Bronchial epithelial cell (primary cell): ENCODE data around the gene FAF2. TPM values are rescaled to one million over a fixed set of nuclear protein-coding genes. Genes with fewer than 3 reads are reported as not detected.

Experiments used
- DNase-seq: peaks from one replicate; pipeline ENCODE4 v3.0.0-alpha.2; 2010; ENCODE audit warnings: low read depth
- FAIRE-seq: peaks from 2 replicates; lab custom pipeline; 2011; peaks lifted over from hg19 to GRCh38; lab: Jason Lieb, UNC
- H3K27me3 ChIP-seq: 2 replicates; pipeline ENCODE4 v1.5.1; 2011; ENCODE audit warnings: low read length; ENCODE audit not compliant: control insufficient read depth, insufficient read depth
- H3K36me3 ChIP-seq: 2 replicates; pipeline ENCODE4 v1.5.1; 2011; ENCODE audit warnings: low read length; ENCODE audit not compliant: control insufficient read depth, insufficient read depth
- H3K4me3 ChIP-seq: 2 replicates; pipeline ENCODE4 v1.5.1; 2011; ENCODE audit warnings: mild to moderate bottlenecking, low read depth, low read length, control low read depth
- CTCF ChIP-seq: IDR thresholded peaks from 2 replicates; pipeline ENCODE4 v1.5.1; 2011; ENCODE audit warnings: mild to moderate bottlenecking, moderate library complexity, low read length, control low read depth, inconsistent platforms; ENCODE audit not compliant: insufficient read depth, severe bottlenecking
- total RNA-seq: library from RNA; depleted of rRNA; stranded (reverse); fragments of >200 nt; gene quantifications from 2 replicates; pipeline ENCODE4 v1.2.1, GENCODE V29; 2014

FAF2 gene
- total RNA-seq, 1 donor from 2014 or later: 34.8 TPM

DNA sequence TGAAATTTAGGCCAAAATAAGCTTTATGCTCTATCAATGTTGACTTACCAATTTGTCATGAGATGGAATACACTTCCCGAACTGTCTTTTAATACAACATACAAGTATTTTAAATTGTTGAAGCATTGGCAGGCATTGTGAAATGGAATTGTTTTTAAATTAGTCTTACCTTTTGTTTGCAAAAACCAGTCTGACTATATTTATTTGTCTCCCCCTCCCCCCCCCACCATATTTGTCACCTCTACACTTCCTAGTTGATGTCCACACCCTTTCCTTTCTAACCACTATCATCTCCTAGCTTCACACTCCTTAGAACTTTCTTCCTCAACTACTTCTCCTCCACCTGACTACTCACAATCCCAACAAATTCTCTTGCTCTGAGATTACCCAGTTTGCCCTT, 40.9 kb downstream of the FAF2 start:
- DNase-seq: peak; percentile 79
- peaks cover 21% of the 10 kb centered on the region for H3K36me3 ChIP-seq
- FAIRE-seq: no peak

DNA sequence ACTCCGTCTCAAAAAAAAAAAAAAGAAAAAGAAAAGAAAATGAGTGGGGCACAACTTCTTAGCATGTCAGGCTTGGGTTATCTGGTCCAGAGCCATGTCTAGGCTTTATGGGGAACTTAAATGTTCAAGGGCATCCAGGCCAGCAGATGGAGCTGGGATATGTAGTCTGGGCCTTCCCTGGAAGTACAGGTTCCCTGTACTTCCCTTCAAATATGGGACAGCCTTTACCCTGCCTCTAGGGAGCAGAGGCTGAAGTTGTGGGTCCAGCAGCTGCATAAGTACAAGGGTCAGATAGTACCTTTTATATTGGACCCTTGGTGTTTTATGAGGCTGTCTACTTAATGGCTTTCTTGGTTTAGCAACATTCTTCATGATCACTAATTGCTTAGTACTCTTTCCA, 42.1 kb downstream of the FAF2 start:
- TF ChIP-seq CTCF: peak; percentile 24
- Histone ChIP-seq H3K36me3 (peaks cover 23% of the 10 kb centered on the region), H3K4me3 (no peak overlapping the region), H3K27me3 (no peaks in the 10 kb centered on the region)
- FAIRE-seq: no peak
- DNase-seq: peak; percentile 44

More for the DNA sequence above, 40.9 kb downstream of the FAF2 start:
- H3K4me3 ChIP-seq: no peak overlapping the region
- no peak for TF ChIP-seq CTCF
- H3K27me3 ChIP-seq: no peaks in the 10 kb centered on the region

GRCh38 chr5:176491101-176491502, 42.9 kb downstream of the FAF2 start:
- Histone ChIP-seq H3K4me3 (no peak overlapping the region), H3K27me3 (no peaks in the 10 kb centered on the region), H3K36me3 (peaks cover 21% of the 10 kb centered on the region)
- DNase-seq: peak; percentile 92
- FAIRE-seq: no peak
- TF ChIP-seq CTCF: no peak

DNA sequence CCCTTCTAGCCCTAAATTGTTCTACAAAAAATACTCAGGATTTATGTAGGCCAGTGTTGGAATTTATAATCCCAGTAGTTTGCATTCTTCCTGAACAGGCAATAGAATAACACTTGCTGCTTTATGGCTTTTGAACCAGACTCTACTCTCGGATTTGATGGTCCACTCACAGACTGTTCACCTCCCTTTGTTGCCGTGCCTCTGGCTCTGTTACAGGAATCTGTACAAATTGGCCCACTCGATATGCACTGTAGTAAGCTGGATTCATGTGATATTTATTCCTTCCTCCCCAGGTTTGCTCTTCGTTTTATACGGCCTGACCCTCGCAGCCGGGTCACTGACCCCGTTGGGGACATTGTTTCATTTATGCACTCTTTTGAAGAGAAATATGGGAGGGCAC, 43.7 kb downstream of the FAF2 start:
- no peak for FAIRE-seq
- H3K4me3 ChIP-seq: no peak overlapping the region
- no peaks in the 10 kb centered on the region for H3K27me3 ChIP-seq
- no peak for TF ChIP-seq CTCF
- H3K36me3 ChIP-seq: peaks cover 23% of the 10 kb centered on the region
- no peak for DNase-seq

- DNase-seq: peak; percentile 95
- Histone ChIP-seq H3K36me3 (peaks cover 19% of the 10 kb centered on the region), H3K4me3 (no peak overlapping the region), H3K27me3 (no peaks in the 10 kb centered on the region)
- TF ChIP-seq CTCF: no peak
- FAIRE-seq: peak; percentile 52
These were observed 44.2 kb downstream of the FAF2 start for GRCh38 chr5:176492431-176492830.

DNA sequence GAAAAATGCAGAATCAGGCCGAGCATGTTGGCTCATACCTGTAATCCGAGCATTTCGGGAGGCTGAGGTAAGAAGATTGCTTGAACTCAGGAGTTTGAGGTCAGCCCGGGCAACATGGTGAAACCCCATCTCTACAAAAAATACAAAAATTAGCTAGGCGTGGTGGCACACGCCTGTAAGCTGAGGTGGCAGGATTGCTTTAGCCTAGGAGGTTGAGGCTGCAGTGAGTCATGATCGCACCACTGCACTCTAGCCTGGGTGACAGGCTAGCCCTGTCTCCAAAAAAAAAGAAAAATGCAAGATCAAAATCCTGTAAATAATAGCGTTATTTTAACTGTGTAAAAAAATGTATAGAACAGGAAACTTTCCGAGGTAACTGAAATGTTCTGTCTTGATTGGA, 49.7 kb downstream of the FAF2 start:
- no peaks in the 10 kb centered on the region for H3K27me3 ChIP-seq
- peaks cover 29% of the 10 kb centered on the region for H3K36me3 ChIP-seq
- H3K4me3 ChIP-seq: no peak overlapping the region
- no peak for TF ChIP-seq CTCF
- DNase-seq (peak; percentile 93), FAIRE-seq (no peak)
